Skeletal muscle satellite cell (primary cell): ENCODE data around the gene FOXP1.

Experiments used
- H3K27me3 ChIP-seq: 2 replicates; pipeline ENCODE4 v1.7.0; 2013; ENCODE audit warnings: low read length; ENCODE audit not compliant: control insufficient read depth, insufficient read depth
- H3K36me3 ChIP-seq: 2 replicates; pipeline ENCODE4 v1.7.0; 2013; ENCODE audit warnings: mild to moderate bottlenecking, control low read depth, low read length; ENCODE audit not compliant: insufficient read depth
- H3K4me1 ChIP-seq: 2 replicates; pipeline ENCODE4 v1.7.0; 2013; ENCODE audit warnings: low read length; ENCODE audit not compliant: control insufficient read depth, insufficient read depth
- H3K4me2 ChIP-seq: 2 replicates; pipeline ENCODE4 v1.7.0; 2013; ENCODE audit warnings: mild to moderate bottlenecking, low read length
- H3K4me3 ChIP-seq: 2 replicates; pipeline ENCODE4 v1.7.0; 2013; ENCODE audit warnings: low read length
- H3K9ac ChIP-seq: 2 replicates; pipeline ENCODE4 v1.7.0; 2013; ENCODE audit warnings: mild to moderate bottlenecking, low read depth, low read length, moderate library complexity
- H3K9me3 ChIP-seq: replicated peaks from 2 replicates; pipeline ENCODE4 v1.7.0; 2013; ENCODE audit warnings: mild to moderate bottlenecking, control low read depth, low read length

The FOXP1 gene

GRCh38 chr3:71001303-71001830 is 582.2 kb downstream of the FOXP1 start:
- H3K9ac ChIP-seq, result no peak overlapping the region
- peaks cover 25% of the 10 kb centered on the region for H3K36me3 ChIP-seq

DNA sequence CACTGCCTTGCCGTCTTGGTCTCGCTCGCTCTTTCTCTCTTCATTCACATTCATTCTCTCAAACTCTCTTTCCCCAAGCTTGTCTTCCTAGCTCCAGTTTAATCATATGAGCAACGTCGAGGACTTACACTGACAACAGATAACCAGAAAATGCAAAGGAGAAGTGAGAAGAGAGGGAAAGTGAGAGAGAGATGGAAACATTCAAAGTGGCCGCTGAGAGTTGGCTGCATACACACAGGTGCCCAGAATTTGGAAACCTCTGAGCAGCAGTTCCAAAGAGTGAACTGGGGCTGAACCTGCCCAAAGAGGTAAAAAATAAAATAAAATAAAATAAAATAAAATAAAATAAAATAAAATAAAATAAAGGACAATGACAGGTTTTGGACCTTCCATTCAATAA is 583.0 kb downstream of the FOXP1 start:
- H3K4me3 ChIP-seq, result no peak overlapping the region
- H3K36me3 ChIP-seq, result peaks cover 29% of the 10 kb centered on the region
- H3K9ac ChIP-seq, result no peak overlapping the region

More at GRCh38 chr3:71001303-71001830, 582.2 kb downstream of the FOXP1 start:
- Histone ChIP-seq H3K4me2 (no peak overlapping the region), H3K27me3 (no peaks in the 10 kb centered on the region), H3K4me1 (peaks cover 29% of the 10 kb centered on the region), H3K4me3 (no peak overlapping the region), H3K9me3 (no peaks in the 10 kb centered on the region)

GRCh38 chr3:70999730-71000129 is 583.8 kb downstream of the FOXP1 start:
- H3K9me3 ChIP-seq, result no peaks in the 10 kb centered on the region
- no peak overlapping the region for H3K9ac ChIP-seq
- peaks cover 26% of the 10 kb centered on the region for H3K4me1 ChIP-seq
- no peak overlapping the region for H3K4me3 ChIP-seq
- peaks cover 29% of the 10 kb centered on the region for H3K36me3 ChIP-seq
- H3K27me3 ChIP-seq, result no peaks in the 10 kb centered on the region
- peak overlapping the region; percentile 57 for H3K4me2 ChIP-seq

More for the DNA sequence above, 583.0 kb downstream of the FOXP1 start:
- no peaks in the 10 kb centered on the region for H3K27me3 ChIP-seq
- no peaks in the 10 kb centered on the region for H3K9me3 ChIP-seq
- H3K4me1 ChIP-seq, result peaks cover 20% of the 10 kb centered on the region
- no peak overlapping the region for H3K4me2 ChIP-seq

DNA sequence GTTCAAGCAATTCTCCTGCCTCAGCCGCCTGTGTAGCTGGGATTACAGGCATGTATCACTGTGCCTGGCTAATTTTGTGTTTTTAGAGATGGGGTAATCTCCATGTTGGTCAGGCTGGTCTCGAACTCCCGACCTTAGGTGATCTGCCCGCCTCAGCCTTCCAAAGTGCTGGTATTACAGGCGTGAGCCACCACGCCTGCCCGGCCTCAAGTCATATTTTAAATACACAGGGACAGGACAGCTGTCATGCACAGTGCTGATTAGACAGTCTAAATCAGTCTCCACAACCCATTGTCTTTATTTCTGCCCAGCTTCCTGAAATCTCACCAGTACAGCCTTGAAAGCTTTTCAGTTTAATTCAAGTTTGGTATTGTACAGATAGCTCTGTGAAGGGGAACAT is 587.4 kb downstream of the FOXP1 start:
- no peak overlapping the region for H3K9ac ChIP-seq
- H3K36me3 ChIP-seq, result peaks cover 43% of the 10 kb centered on the region
- peaks cover 48% of the 10 kb centered on the region for H3K4me1 ChIP-seq
- no peaks in the 10 kb centered on the region for H3K9me3 ChIP-seq
- no peak overlapping the region for H3K4me2 ChIP-seq
- no peaks in the 10 kb centered on the region for H3K27me3 ChIP-seq
- no peak overlapping the region for H3K4me3 ChIP-seq

DNA sequence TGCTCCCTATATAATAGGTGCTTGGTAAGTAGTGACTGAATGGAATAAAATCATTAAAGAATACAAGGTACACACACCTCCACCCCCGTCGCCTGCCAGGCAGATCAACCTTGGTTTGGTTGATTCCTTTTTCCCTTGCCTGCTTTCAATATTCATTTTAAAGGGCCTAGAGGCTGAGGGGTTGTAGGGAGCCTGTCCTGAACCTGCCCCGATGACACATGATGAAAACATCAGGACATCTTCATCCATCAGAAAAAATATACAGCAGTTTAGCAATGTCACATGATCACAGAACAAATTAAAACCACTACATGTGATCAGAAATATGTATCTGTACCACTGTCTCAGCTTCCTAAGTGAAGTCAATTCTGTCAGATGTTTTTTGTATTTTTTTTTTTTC is 588.9 kb downstream of the FOXP1 start:
- Histone ChIP-seq H3K4me2 (no peak overlapping the region), H3K4me3 (no peak overlapping the region), H3K4me1 (peaks cover 54% of the 10 kb centered on the region), H3K27me3 (no peaks in the 10 kb centered on the region), H3K36me3 (peaks cover 43% of the 10 kb centered on the region), H3K9me3 (no peaks in the 10 kb centered on the region), H3K9ac (no peak overlapping the region)

GRCh38 chr3:70992562-70993204 is 590.8 kb downstream of the FOXP1 start:
- no peaks in the 10 kb centered on the region for H3K9me3 ChIP-seq
- peak overlapping the region; percentile 44 for H3K9ac ChIP-seq
- no peaks in the 10 kb centered on the region for H3K27me3 ChIP-seq
- no peak overlapping the region for H3K4me3 ChIP-seq
- peaks cover 67% of the 10 kb centered on the region for H3K4me1 ChIP-seq
- peaks cover 38% of the 10 kb centered on the region for H3K36me3 ChIP-seq
- peak overlapping the region; percentile 12 for H3K4me2 ChIP-seq

- H3K4me1 ChIP-seq, result peaks cover 69% of the 10 kb centered on the region
- no peaks in the 10 kb centered on the region for H3K9me3 ChIP-seq
- no peak overlapping the region for H3K4me3 ChIP-seq
- H3K27me3 ChIP-seq, result no peaks in the 10 kb centered on the region
- H3K9ac ChIP-seq, result no peak overlapping the region
- peaks cover 39% of the 10 kb centered on the region for H3K36me3 ChIP-seq
- H3K4me2 ChIP-seq, result peak overlapping the region; percentile 12
These were observed 591.4 kb downstream of the FOXP1 start for GRCh38 chr3:70992131-70992530.

- no peaks in the 10 kb centered on the region for H3K9me3 ChIP-seq
- H3K4me2 ChIP-seq, result no peak overlapping the region
- H3K27me3 ChIP-seq, result no peaks in the 10 kb centered on the region
- no peak overlapping the region for H3K9ac ChIP-seq
- H3K36me3 ChIP-seq, result peaks cover 41% of the 10 kb centered on the region
- no peak overlapping the region for H3K4me3 ChIP-seq
- peaks cover 69% of the 10 kb centered on the region for H3K4me1 ChIP-seq
These were observed 592.8 kb downstream of the FOXP1 start for GRCh38 chr3:70990723-70991122.

- H3K4me3 ChIP-seq, result no peak overlapping the region
- H3K4me2 ChIP-seq, result no peak overlapping the region
- peak overlapping the region; percentile 58 for H3K9ac ChIP-seq
- H3K4me1 ChIP-seq, result peaks cover 67% of the 10 kb centered on the region
- H3K36me3 ChIP-seq, result peaks cover 46% of the 10 kb centered on the region
- H3K9me3 ChIP-seq, result no peaks in the 10 kb centered on the region
- H3K27me3 ChIP-seq, result no peaks in the 10 kb centered on the region
These were observed 593.3 kb downstream of the FOXP1 start for GRCh38 chr3:70990185-70990584.

- Histone ChIP-seq H3K4me1 (peaks cover 61% of the 10 kb centered on the region), H3K27me3 (no peaks in the 10 kb centered on the region), H3K9me3 (no peaks in the 10 kb centered on the region), H3K4me3 (no peak overlapping the region), H3K36me3 (peaks cover 54% of the 10 kb centered on the region), H3K9ac (peak overlapping the region; percentile 58), H3K4me2 (peak overlapping the region; percentile 31)
These were observed 594.4 kb downstream of the FOXP1 start for GRCh38 chr3:70989174-70989573.

GRCh38 chr3:70988111-70988510 is 595.4 kb downstream of the FOXP1 start:
- no peaks in the 10 kb centered on the region for H3K27me3 ChIP-seq
- peaks cover 52% of the 10 kb centered on the region for H3K36me3 ChIP-seq
- peak overlapping the region; percentile 58 for H3K9ac ChIP-seq
- H3K4me2 ChIP-seq, result no peak overlapping the region
- H3K4me3 ChIP-seq, result no peak overlapping the region
- H3K4me1 ChIP-seq, result peaks cover 68% of the 10 kb centered on the region
- H3K9me3 ChIP-seq, result no peaks in the 10 kb centered on the region

GRCh38 chr3:70985572-70985971 is 598.0 kb downstream of the FOXP1 start:
- Histone ChIP-seq H3K27me3 (no peaks in the 10 kb centered on the region), H3K9ac (no peak overlapping the region), H3K9me3 (no peaks in the 10 kb centered on the region), H3K4me1 (peaks cover 68% of the 10 kb centered on the region), H3K36me3 (peaks cover 43% of the 10 kb centered on the region), H3K4me2 (no peak overlapping the region), H3K4me3 (no peak overlapping the region)
